HepG2 (cell line): ENCODE measurements around the gene AARS1. TPM values are rescaled to one million over a fixed set of nuclear protein-coding genes. Genes with fewer than 3 reads are reported as not detected.

ENCODE experiments used
- CTCF ChIP-seq: sonication (generic); formaldehyde crosslinking; IDR thresholded peaks from 2 replicates; pipeline ENCODE4 v1.5.0; 2020; ENCODE audit warnings: mild to moderate bottlenecking, missing genetic modification reagents, moderate library complexity
- DZIP1 ChIP-seq: sonication (generic); formaldehyde crosslinking; IDR thresholded peaks from 2 replicates; pipeline ENCODE4 v1.5.0; 2020; ENCODE audit warnings: mild to moderate bottlenecking, missing genetic modification reagents
- FOXC1 ChIP-seq: sonication (generic); formaldehyde crosslinking; IDR thresholded peaks from 2 replicates; pipeline ENCODE4 v1.8.0; 2022; ENCODE audit warnings: mild to moderate bottlenecking, missing genetic modification reagents, borderline replicate concordance
- MAF1 ChIP-seq: sonication (generic); formaldehyde crosslinking; IDR thresholded peaks from 2 replicates; pipeline ENCODE4 v1.5.0; 2020; ENCODE audit warnings: missing genetic modification reagents, borderline replicate concordance
- PAXIP1 ChIP-seq: sonication (generic); formaldehyde crosslinking; conservative IDR thresholded peaks from 2 replicates; pipeline ENCODE4 v1.4.0; 2020; ENCODE audit warnings: mild to moderate bottlenecking, missing genetic modification reagents, moderate library complexity
- PHF8 ChIP-seq: sonication (generic); formaldehyde crosslinking; IDR thresholded peaks from 2 replicates; pipeline ENCODE4 v1.5.0; 2020; ENCODE audit warnings: missing genetic modification reagents
- ZFX ChIP-seq: sonication (generic); formaldehyde crosslinking; IDR thresholded peaks from 2 replicates; pipeline ENCODE4 v1.4.0; 2020; ENCODE audit warnings: mild to moderate bottlenecking, low read depth, missing genetic modification reagents, moderate library complexity
- ZMYM4 ChIP-seq: sonication (generic); formaldehyde crosslinking; IDR thresholded peaks from 2 replicates; pipeline ENCODE4 v1.8.1; 2023; ENCODE audit warnings: mild to moderate bottlenecking, missing genetic modification reagents
- ZNF574 ChIP-seq: sonication (generic); formaldehyde crosslinking; IDR thresholded peaks from 2 replicates; pipeline ENCODE4 v1.4.0; 2020; ENCODE audit warnings: missing genetic modification reagents
- ZNF687 ChIP-seq: sonication (generic); formaldehyde crosslinking; IDR thresholded peaks from 2 replicates; pipeline ENCODE4 v1.5.1; 2020; ENCODE audit warnings: mild to moderate bottlenecking, missing genetic modification reagents, moderate library complexity
- polyA plus RNA-seq, 8 experiments: library from polyadenylated mRNA; depleted of rRNA in 3 of 8; stranded (reverse) in 7 of 8; unstranded in 1 of 8; fragments of >200 nt; fragmentation: Illumina TruSeq in 4 of 8; extraction: Trizol in 4 of 8; gene quantifications; 2 replicates each; pipeline versions ENCODE4 v1.2.1 to v1.2.3, GENCODE V29; 2011 to 2016; ENCODE audit warnings: low read depth in 4 of 8, missing spikeins in 1 of 8, mixed read lengths in 1 of 8; ENCODE audit not compliant: insufficient read depth in 1 of 8
- total RNA-seq, 5 experiments: library from RNA; depleted of rRNA; stranded (reverse); fragments of >200 nt; fragmentation: Illumina TruSeq; extraction: Trizol; gene quantifications; 2 replicates each; pipeline ENCODE4 v1.2.3, GENCODE V29; 2016; ENCODE audit warnings: low read depth in 1 of 5

The AARS1 gene
- total and polyA plus RNA-seq, 2 of the 13 experiments (the other 11 are each of a cell fraction or from before 2014, with no cell fraction given) = 107 to 132 TPM

GRCh38 chr16:70254180-70254964 lies 34.9 kb downstream of the AARS1 start (continued):
- TF ChIP-seq ZNF574 (CRISPR knock-in tag) (peak; percentile 7; the same call in 1 of the 2 replicates), FOXC1 (0 out of 2 replicates have a peak, but pooled peaks have one; percentile 66), CTCF (CRISPR knock-in tag) (peak; percentile 13; the same call in 1 of the 2 replicates), MAF1 (CRISPR knock-in tag) (no peak), ZMYM4 (CRISPR knock-in tag) (peak; percentile 65), DZIP1 (CRISPR knock-in tag) (0 out of 2 replicates have a peak, but pooled peaks have one; percentile 37), PAXIP1 (CRISPR knock-in tag) (0 out of 2 replicates have a peak, but pooled peaks have one; percentile 7), ZNF687 (CRISPR knock-in tag) (peak; percentile 37), PHF8 (0 out of 2 replicates have a peak, but pooled peaks have one; percentile 54), ZFX (0 out of 2 replicates have a peak, but pooled peaks have one; percentile 34)
